Caco-2 (cell line): ENCODE measurements around the gene COL13A1. TPM values are rescaled to one million over a fixed set of nuclear protein-coding genes. Genes with fewer than 3 reads are reported as not detected.

Experiments
- BruUV-seq: library from RNA; stranded (reverse); fragments of 400-500 nt; replicated peaks from 2 replicates; lab custom pipeline; 2021; lab: Mats Ljungman, UMichigan
- CTCF ChIA-PET: fragments of 300-600 bp; sonication (Branson Sonifier 250); formaldehyde crosslinking; loops from one replicate; lab custom pipeline; 2022; ENCODE audit warnings: antibody characterized with exemption; lab: Charles Lee
- POLR2A ChIA-PET: fragments of 300-600 bp; sonication (Branson Sonifier 250); formaldehyde crosslinking; loops from one replicate; lab custom pipeline; 2022; ENCODE audit warnings: antibody characterized with exemption; lab: Charles Lee
- DNase-seq, 2 experiments: peaks; one replicate each; pipeline versions ENCODE4 v3.0.0 to v3.0.0-alpha.2; 2020 to 2022
- H3K27me3 ChIP-seq: replicated peaks from 2 replicates; pipeline ENCODE4 v1.6.0; 2011; ENCODE audit warnings: low read length; ENCODE audit not compliant: control insufficient read depth, insufficient read depth
- H3K36me3 ChIP-seq: 2 replicates; pipeline ENCODE4 v1.5.1; 2011; ENCODE audit warnings: low read length; ENCODE audit not compliant: control insufficient read depth, insufficient read depth
- H3K4me1 ChIP-seq: fragments of 250-450 bp; sonication (Bioruptor Pico); 2 replicates; pipeline ENCODE4 v1.5.1; 2020; ENCODE audit warnings: mild to moderate bottlenecking
- H3K4me3 ChIP-seq: 2 replicates; pipeline ENCODE4 v1.5.1; 2011; ENCODE audit warnings: low read depth, mild to moderate bottlenecking, control low read depth, low read length
- H3K9me3 ChIP-seq: fragments of 250-450 bp; sonication (Bioruptor Pico); 2 replicates; pipeline ENCODE4 v1.5.1; 2020; ENCODE audit warnings: mild to moderate bottlenecking, moderate library complexity
- H3K27ac Mint-ChIP-seq: one replicate; pipeline ENCODE4 v1.8.0; 2022; ENCODE audit warnings: mixed read lengths; ENCODE audit not compliant: unreplicated experiment
- H3K27me3 Mint-ChIP-seq: one replicate; pipeline ENCODE4 v1.8.0; 2022; ENCODE audit warnings: mixed read lengths; ENCODE audit not compliant: insufficient read depth, unreplicated experiment
- H3K36me3 Mint-ChIP-seq: one replicate; pipeline ENCODE4 v1.8.0; 2022; ENCODE audit warnings: mild to moderate bottlenecking, mixed read lengths; ENCODE audit not compliant: insufficient read depth, unreplicated experiment
- H3K4me1 Mint-ChIP-seq: one replicate; pipeline ENCODE4 v1.8.0; 2022; ENCODE audit warnings: low read depth, mixed read lengths; ENCODE audit not compliant: unreplicated experiment
- H3K4me3 Mint-ChIP-seq: one replicate; pipeline ENCODE4 v1.8.0; 2022; ENCODE audit warnings: mild to moderate bottlenecking, moderate library complexity, mixed read lengths; ENCODE audit not compliant: unreplicated experiment
- H3K9me3 Mint-ChIP-seq: one replicate; pipeline ENCODE4 v1.8.0; 2022; ENCODE audit warnings: mixed read lengths; ENCODE audit not compliant: unreplicated experiment
- intact Hi-C: fragments of 100-400 bp; cut with micrococcal nuclease; formaldehyde crosslinking; loops from one replicate; pipeline ENCODE4 v1.10.0; 2022; ENCODE audit not compliant: unreplicated experiment
- total RNA-seq: library from RNA; stranded (reverse); gene quantifications from 2 replicates; pipeline ENCODE4 v1.2.3, GENCODE V29; 2022
- TF ChIP-seq, protein P1 (sequence below), 2 experiments: fragments of 200-600 bp in 1 of 2; IDR thresholded peaks; 1 replicate in 1 of 2; 2 replicates in 1 of 2; pipeline versions ENCODE4 v1.5.1 to v1.8.0; 2011 to 2022; ENCODE audit warnings: antibody characterized with exemption in 1 of 2, control low read depth in 1 of 2, inconsistent platforms in 1 of 2, low read depth in 1 of 2, low read length in 1 of 2, mild to moderate bottlenecking in 1 of 2, moderate library complexity in 1 of 2; ENCODE audit not compliant: insufficient read depth in 1 of 2, severe bottlenecking in 1 of 2, unreplicated experiment in 1 of 2

COL13A1 gene
- total RNA-seq, 1 experiment from 2014 or later: not detected

DNA sequence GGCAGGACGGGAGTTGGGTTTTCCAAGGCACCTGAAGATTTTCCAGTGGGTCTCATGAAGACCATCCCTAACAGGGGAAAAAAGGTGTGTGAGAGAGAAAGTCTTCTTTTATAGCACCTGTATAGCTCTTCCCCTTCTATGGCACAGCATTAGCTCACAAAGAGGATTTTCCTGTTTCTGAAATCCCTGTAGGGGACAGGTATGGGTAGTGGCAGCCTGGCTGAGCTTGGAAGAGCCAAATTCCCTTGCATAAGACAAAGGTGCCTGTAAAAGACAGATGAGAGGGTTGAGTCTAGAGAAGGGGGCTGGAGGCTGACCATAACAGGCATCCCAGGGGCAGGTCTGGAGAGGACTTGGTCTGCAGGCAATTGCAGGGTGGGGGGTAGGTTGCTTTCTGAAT is 63.7 kb downstream of the COL13A1 start:
- no peak overlapping the region for H3K27ac Mint-ChIP-seq
- intact Hi-C loops: no loop called here
- Histone ChIP-seq H3K4me1 (no peaks in the 10 kb centered on the region), H3K27me3 (no peaks in the 10 kb centered on the region; the same call in 1 of the 2 replicates), H3K36me3 (no peaks in the 10 kb centered on the region), H3K4me3 (no peak overlapping the region), H3K9me3 (no peaks in the 10 kb centered on the region)
- H3K36me3 Mint-ChIP-seq: no peaks in the 10 kb centered on the region
- H3K4me3 Mint-ChIP-seq: no peak overlapping the region
- TF ChIP-seq, protein P1, sequence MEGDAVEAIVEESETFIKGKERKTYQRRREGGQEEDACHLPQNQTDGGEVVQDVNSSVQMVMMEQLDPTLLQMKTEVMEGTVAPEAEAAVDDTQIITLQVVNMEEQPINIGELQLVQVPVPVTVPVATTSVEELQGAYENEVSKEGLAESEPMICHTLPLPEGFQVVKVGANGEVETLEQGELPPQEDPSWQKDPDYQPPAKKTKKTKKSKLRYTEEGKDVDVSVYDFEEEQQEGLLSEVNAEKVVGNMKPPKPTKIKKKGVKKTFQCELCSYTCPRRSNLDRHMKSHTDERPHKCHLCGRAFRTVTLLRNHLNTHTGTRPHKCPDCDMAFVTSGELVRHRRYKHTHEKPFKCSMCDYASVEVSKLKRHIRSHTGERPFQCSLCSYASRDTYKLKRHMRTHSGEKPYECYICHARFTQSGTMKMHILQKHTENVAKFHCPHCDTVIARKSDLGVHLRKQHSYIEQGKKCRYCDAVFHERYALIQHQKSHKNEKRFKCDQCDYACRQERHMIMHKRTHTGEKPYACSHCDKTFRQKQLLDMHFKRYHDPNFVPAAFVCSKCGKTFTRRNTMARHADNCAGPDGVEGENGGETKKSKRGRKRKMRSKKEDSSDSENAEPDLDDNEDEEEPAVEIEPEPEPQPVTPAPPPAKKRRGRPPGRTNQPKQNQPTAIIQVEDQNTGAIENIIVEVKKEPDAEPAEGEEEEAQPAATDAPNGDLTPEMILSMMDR (IDR thresholded peaks at IDR 0.05; ENCODE audit: insufficient read depth in 1 of 2, low read depth in 1 of 2, low read length in 1 of 2, severe bottlenecking in 1 of 2, unreplicated experiment in 1 of 2): no peak
- no peaks in the 10 kb centered on the region for H3K4me1 Mint-ChIP-seq
- H3K9me3 Mint-ChIP-seq: no peaks in the 10 kb centered on the region
- DNase-seq: no peak
- BruUV-seq: no TSS peak
- POLR2A ChIA-PET: no interaction called here
- CTCF ChIA-PET: interaction anchor here (1.2 to 1.3 kb wide), 4 partner anchors 18 to 457 kb away, joined by 3 to 7 read pairs (median 6); no protein-coding TSS in a partner anchor
- H3K27me3 Mint-ChIP-seq: peaks cover 13% of the 10 kb centered on the region

DNA sequence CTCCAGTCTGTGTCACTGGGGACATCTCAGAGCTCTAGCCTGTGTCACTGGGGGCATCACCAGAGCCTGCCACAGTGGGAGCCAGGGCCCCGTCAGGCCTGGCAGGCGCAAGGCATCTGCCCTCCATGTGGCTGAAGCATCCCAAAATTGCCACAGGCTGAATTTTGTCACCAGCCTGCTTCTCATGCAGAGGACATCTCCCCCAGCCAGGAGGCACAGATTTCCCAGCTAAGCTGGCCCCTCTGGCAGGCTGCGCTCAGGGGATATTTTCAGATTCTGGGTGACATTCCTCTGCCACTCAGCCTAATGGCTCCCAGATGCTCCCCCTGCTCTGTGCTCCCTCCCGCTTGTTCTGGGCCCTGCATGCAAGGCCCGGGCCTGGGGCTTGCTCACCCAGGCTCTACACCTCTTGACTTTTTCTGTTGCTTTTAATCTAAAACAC is 64.6 kb downstream of the COL13A1 start:
- Mint-ChIP-seq H3K9me3 (no peaks in the 10 kb centered on the region), H3K27me3 (peaks cover 16% of the 10 kb centered on the region), H3K4me1 (no peaks in the 10 kb centered on the region), H3K27ac (no peak overlapping the region), H3K36me3 (no peaks in the 10 kb centered on the region), H3K4me3 (no peak overlapping the region)
- ChIA-PET CTCF (interaction anchor here (1.2 to 1.3 kb wide), 4 partner anchors 17 to 458 kb away, joined by 3 to 7 read pairs (median 6); no protein-coding TSS in a partner anchor), POLR2A (no interaction called here)
- no peaks in the 10 kb centered on the region for H3K36me3 ChIP-seq
- TF ChIP-seq, protein P1 (IDR thresholded peaks at IDR 0.05; ENCODE audit: insufficient read depth in 1 of 2, low read depth in 1 of 2, low read length in 1 of 2, severe bottlenecking in 1 of 2, unreplicated experiment in 1 of 2): no peak
- no peaks in the 10 kb centered on the region for H3K4me1 ChIP-seq
- H3K27me3 ChIP-seq: no peaks in the 10 kb centered on the region; the same call in 1 of the 2 replicates
- no TSS peak for BruUV-seq
- no peak for DNase-seq
- no peak overlapping the region for H3K4me3 ChIP-seq
- H3K9me3 ChIP-seq: no peaks in the 10 kb centered on the region
- intact Hi-C loops: no loop called here

DNA sequence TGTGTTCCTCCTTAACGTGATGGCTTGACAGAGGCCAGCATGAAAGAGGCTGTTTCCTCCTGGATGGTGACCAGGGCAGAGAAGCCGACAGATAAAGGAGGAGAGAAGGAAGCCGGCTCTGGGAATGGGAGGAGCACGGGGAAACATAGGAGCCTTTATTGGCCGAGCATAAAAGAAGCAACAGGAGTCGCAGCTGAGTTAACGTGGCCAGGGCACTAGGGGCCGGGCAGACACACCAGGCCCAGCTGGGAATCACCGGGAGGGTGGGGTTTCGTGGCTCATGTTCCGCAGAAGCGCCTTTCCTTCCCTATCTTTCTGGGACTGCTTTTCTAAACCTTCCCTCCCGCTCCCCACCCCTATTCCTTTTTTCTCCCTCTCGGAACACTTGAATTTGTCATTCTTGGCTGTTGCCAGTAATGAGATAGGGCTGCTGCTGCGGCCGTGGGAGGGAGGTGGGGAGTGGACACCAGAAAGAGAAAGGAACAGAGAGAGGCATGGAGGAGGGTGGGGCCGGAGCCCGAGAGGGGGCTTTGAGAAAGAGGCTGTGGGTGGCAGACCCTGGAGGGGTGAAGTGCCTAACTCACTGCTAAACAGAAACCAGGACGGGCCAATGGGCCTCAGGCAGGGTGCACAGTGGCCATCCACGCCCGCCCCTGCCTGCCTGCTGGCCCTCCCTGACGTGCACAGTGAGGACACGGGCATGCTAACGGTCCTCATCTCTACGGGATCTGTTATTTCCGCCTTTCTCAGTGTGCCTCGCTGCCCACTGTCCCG is 65.2 kb downstream of the COL13A1 start:
- peaks cover 15% of the 10 kb centered on the region for H3K27me3 Mint-ChIP-seq
- no peak overlapping the region for H3K4me3 ChIP-seq
- no peak overlapping the region for H3K27ac Mint-ChIP-seq
- H3K36me3 Mint-ChIP-seq: no peaks in the 10 kb centered on the region
- no peaks in the 10 kb centered on the region for H3K4me1 ChIP-seq
- no peaks in the 10 kb centered on the region for H3K36me3 ChIP-seq
- DNase-seq: no peak
- CTCF ChIA-PET: interaction anchor here (0.8 kb wide), 1 partner anchor 17 kb away, joined by 3 read pairs; no protein-coding TSS in a partner anchor
- no peaks in the 10 kb centered on the region; the same call in 1 of the 2 replicates for H3K27me3 ChIP-seq
- BruUV-seq: no TSS peak
- no peaks in the 10 kb centered on the region for H3K9me3 ChIP-seq
- TF ChIP-seq, protein P1 (IDR thresholded peaks at IDR 0.05; ENCODE audit: insufficient read depth in 1 of 2, low read depth in 1 of 2, low read length in 1 of 2, severe bottlenecking in 1 of 2, unreplicated experiment in 1 of 2): no peak
- POLR2A ChIA-PET: no interaction called here
- H3K4me1 Mint-ChIP-seq: no peaks in the 10 kb centered on the region
- intact Hi-C loops: no loop called here
- H3K4me3 Mint-ChIP-seq: no peak overlapping the region
- H3K9me3 Mint-ChIP-seq: no peaks in the 10 kb centered on the region
